ENCODE results near the gene KCNIP1. TPM values are rescaled to one million over a fixed set of nuclear protein-coding genes. Genes with fewer than 3 reads are reported as not detected.
A peak's percentile ranks its signal among the peaks of the same experiment; 100 is the strongest.

Gene KCNIP1
- polyA plus RNA-seq, 3 donors, result not detected

DNA sequence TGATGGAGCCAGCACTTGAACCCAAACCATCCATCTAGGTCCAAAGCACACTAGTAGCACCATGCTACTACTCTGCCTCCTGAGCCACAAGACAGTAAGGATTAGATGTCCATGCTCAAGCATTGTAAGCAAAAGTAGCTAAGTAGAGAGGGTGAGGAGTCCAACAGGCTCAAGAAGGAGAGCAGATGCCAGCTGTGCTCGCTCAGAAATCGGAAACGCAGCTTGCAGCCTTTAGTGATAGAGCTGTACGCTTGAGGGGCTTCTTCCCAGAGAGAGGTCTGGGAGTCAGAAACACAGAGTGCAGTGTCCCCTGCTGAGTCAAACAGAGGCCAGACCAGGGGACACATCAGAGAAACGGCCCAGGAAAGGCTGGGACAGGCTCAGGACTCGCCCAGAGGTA is 247.0 kb downstream of the KCNIP1 start:
- Histone ChIP-seq H3K79me2 (ENCODE audit: insufficient read depth, low read length) (no peaks in the 10 kb centered on the region), H3K4me3 (replicated peaks in 1 of 3; ENCODE audit: low read depth in 2 of 3, low read length in 3 of 3) (no peak overlapping the region), H3K9ac (ENCODE audit: insufficient read depth, low read length, poor library complexity, severe bottlenecking) (no peak overlapping the region), H2AFZ (ENCODE audit: insufficient read depth, low read depth, low read length, poor library complexity, severe bottlenecking) (no peak overlapping the region), H3K36me3 (replicated peaks in 1 of 2; ENCODE audit: control insufficient read depth in 1 of 2, insufficient read depth in 2 of 2, low read length in 2 of 2) (no peaks in the 10 kb centered on the region), H3K4me2 (replicated peaks; ENCODE audit: extremely low read depth, low read length, poor library complexity, severe bottlenecking) (no peak overlapping the region), H3K9me3 (replicated peaks in 1 of 2; ENCODE audit: control insufficient read depth in 1 of 2, insufficient read depth in 1 of 2, low read length in 2 of 2) (no peaks in the 10 kb centered on the region), H3K27ac (ENCODE audit: low read depth in 1 of 2, low read length in 2 of 2) (no peak overlapping the region), H3K4me1 (ENCODE audit: control insufficient read depth in 1 of 2, insufficient read depth in 2 of 2, low read length in 2 of 2) (no peaks in the 10 kb centered on the region), H4K20me1 (ENCODE audit: insufficient read depth, low read length) (no peaks in the 10 kb centered on the region), H3K27me3 (ENCODE audit: control insufficient read depth in 2 of 2, insufficient read depth in 2 of 2, low read length in 2 of 2) (peaks cover 0 to 4% of the 10 kb centered on the region in 2 donors)
- Mint-ChIP-seq H3K9me3 (peaks cover 0 to 2% (median 0%) of the 10 kb centered on the region in 7 donors), H3K27me3 (ENCODE audit: low read depth in 3 of 3) (peaks cover 13 to 38% (median 13%) of the 10 kb centered on the region in 3 donors), H3K4me3 (no peak overlapping the region), H3K4me1 (no peaks in the 10 kb centered on the region), H3K27ac (peak overlapping the region in 1 of 7 donors; percentile 27), H3K36me3 (no peaks in the 10 kb centered on the region)
- WGBS (ENCODE audit: insufficient coverage), result 92% methylated on average over 5 of the region's 6 CpGs
- no peak for DNase-seq
- no peak for TF ChIP-seq CTCF (IDR thresholded peaks at IDR 0.05)
- intact Hi-C loops (cut with micrococcal nuclease), result no loop called here

DNA sequence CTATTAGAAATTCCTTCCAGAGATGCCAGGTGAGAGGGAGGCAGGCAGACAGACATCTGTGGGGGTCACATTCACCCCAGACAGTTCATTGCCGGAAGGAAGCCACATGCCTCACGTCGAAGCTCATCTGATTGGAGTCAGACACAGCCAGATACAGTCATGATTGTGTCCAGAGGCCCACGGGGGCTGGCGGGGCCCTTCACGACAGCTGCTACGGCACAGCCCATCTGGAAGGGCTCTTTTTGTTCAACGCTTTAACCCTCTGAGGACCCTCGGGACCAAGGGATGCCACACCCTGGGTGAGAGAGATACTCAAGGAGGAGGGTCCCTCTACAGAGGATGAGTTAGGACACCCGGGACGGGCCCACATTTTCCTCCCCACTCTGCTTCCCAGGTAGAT is 247.8 kb downstream of the KCNIP1 start:
- Histone ChIP-seq H3K79me2 (ENCODE audit: insufficient read depth, low read length) (no peaks in the 10 kb centered on the region), H3K4me2 (replicated peaks; ENCODE audit: extremely low read depth, low read length, poor library complexity, severe bottlenecking) (no peak overlapping the region), H3K27ac (ENCODE audit: low read depth in 1 of 2, low read length in 2 of 2) (no peak overlapping the region), H3K4me1 (ENCODE audit: control insufficient read depth in 1 of 2, insufficient read depth in 2 of 2, low read length in 2 of 2) (no peaks in the 10 kb centered on the region), H3K27me3 (ENCODE audit: control insufficient read depth in 2 of 2, insufficient read depth in 2 of 2, low read length in 2 of 2) (peaks cover 0 to under 1% of the 10 kb centered on the region in 2 donors), H3K4me3 (replicated peaks in 1 of 3; ENCODE audit: low read depth in 2 of 3, low read length in 3 of 3) (no peak overlapping the region), H3K9me3 (replicated peaks in 1 of 2; ENCODE audit: control insufficient read depth in 1 of 2, insufficient read depth in 1 of 2, low read length in 2 of 2) (no peaks in the 10 kb centered on the region), H3K36me3 (replicated peaks in 1 of 2; ENCODE audit: control insufficient read depth in 1 of 2, insufficient read depth in 2 of 2, low read length in 2 of 2) (no peaks in the 10 kb centered on the region), H4K20me1 (ENCODE audit: insufficient read depth, low read length) (no peaks in the 10 kb centered on the region), H2AFZ (ENCODE audit: insufficient read depth, low read depth, low read length, poor library complexity, severe bottlenecking) (no peak overlapping the region), H3K9ac (ENCODE audit: insufficient read depth, low read length, poor library complexity, severe bottlenecking) (no peak overlapping the region)
- Mint-ChIP-seq H3K27me3 (ENCODE audit: low read depth in 3 of 3) (peaks cover 13 to 35% (median 13%) of the 10 kb centered on the region in 3 donors), H3K9me3 (peaks cover 0 to 4% (median 0%) of the 10 kb centered on the region in 7 donors), H3K4me1 (peaks cover 3% of the 10 kb centered on the region), H3K27ac (no peak overlapping the region), H3K4me3 (no peak overlapping the region), H3K36me3 (no peaks in the 10 kb centered on the region)
- 81% methylated on average over 5 of the region's 11 CpGs for WGBS (ENCODE audit: insufficient coverage)
- DNase-seq, result no peak
- no peak for TF ChIP-seq CTCF (IDR thresholded peaks at IDR 0.05)
- intact Hi-C loops (cut with micrococcal nuclease), result no loop called here
